ENCODE data around the gene CYB5R3. TPM values are rescaled to one million over a fixed set of nuclear protein-coding genes. Genes with fewer than 3 reads are reported as not detected.

CYB5R3 gene
- total RNA-seq, 1 donor from 2014 or later = 181 TPM

DNA sequence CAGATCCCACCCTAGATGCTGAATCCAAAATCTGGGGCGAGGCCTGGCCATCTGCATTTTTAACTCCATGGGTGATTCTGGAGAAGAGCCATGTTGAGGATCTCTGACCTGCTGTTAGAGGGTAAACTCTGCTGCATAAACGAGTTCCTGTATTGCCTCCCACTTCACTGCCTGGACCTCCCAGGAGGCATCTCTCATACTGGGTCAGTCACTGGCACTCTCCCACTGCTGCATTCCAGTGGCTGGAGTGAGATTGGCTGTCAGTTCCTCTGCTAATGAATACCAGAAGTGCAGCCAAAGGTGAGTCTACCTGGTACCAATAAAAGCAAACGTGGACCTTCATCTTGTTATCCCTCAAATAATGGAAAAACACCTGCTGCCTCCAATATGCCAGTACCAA, 44.8 kb downstream of the CYB5R3 start:
- FAIRE-seq = no peak
- TF ChIP-seq EZH2 (IDR thresholded peaks at IDR 0.05; ENCODE audit: insufficient read depth, low read length) = no peak
- TF ChIP-seq, protein P1, sequence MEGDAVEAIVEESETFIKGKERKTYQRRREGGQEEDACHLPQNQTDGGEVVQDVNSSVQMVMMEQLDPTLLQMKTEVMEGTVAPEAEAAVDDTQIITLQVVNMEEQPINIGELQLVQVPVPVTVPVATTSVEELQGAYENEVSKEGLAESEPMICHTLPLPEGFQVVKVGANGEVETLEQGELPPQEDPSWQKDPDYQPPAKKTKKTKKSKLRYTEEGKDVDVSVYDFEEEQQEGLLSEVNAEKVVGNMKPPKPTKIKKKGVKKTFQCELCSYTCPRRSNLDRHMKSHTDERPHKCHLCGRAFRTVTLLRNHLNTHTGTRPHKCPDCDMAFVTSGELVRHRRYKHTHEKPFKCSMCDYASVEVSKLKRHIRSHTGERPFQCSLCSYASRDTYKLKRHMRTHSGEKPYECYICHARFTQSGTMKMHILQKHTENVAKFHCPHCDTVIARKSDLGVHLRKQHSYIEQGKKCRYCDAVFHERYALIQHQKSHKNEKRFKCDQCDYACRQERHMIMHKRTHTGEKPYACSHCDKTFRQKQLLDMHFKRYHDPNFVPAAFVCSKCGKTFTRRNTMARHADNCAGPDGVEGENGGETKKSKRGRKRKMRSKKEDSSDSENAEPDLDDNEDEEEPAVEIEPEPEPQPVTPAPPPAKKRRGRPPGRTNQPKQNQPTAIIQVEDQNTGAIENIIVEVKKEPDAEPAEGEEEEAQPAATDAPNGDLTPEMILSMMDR (IDR thresholded peaks at IDR 0.05; ENCODE audit: insufficient read depth, low read depth, low read length) = no peak
- H3K36me3 ChIP-seq (ENCODE audit: insufficient read depth, low read length) = peaks cover 26% of the 10 kb centered on the region
- no peaks in the 10 kb centered on the region for H3K27me3 ChIP-seq (ENCODE audit: insufficient read depth, low read length)
- H3K9me3 ChIP-seq (ENCODE audit: insufficient read depth, low read depth, low read length) = no peaks in the 10 kb centered on the region
- Mint-ChIP-seq H3K9me3 (ENCODE audit: unreplicated experiment) (no peaks in the 10 kb centered on the region), H3K36me3 (ENCODE audit: low read depth, unreplicated experiment) (peaks cover 23% of the 10 kb centered on the region), H3K27me3 (ENCODE audit: low read depth, unreplicated experiment) (no peaks in the 10 kb centered on the region), H3K4me3 (ENCODE audit: unreplicated experiment) (no peak overlapping the region), H3K27ac (ENCODE audit: unreplicated experiment) (peak overlapping the region; percentile 19), H3K4me1 (ENCODE audit: low read depth, unreplicated experiment) (peaks cover 22% of the 10 kb centered on the region)
- peaks cover 23% of the 10 kb centered on the region for H3K4me1 ChIP-seq (ENCODE audit: insufficient read depth, low read length)
- peaks cover 74% of the 10 kb centered on the region for H4K20me1 ChIP-seq (ENCODE audit: insufficient read depth, low read length)
- no peak overlapping the region for H3K4me3 ChIP-seq (ENCODE audit: insufficient read depth, low read depth, low read length)
- peaks cover 86% of the 10 kb centered on the region for H3K79me2 ChIP-seq (ENCODE audit: insufficient read depth, low read length)
- peak overlapping the region; percentile 15 for H3K4me2 ChIP-seq (ENCODE audit: low read length)
- H2AFZ ChIP-seq (ENCODE audit: low read depth, low read length) = no peak overlapping the region
- H3K27ac ChIP-seq (ENCODE audit: low read depth, low read length) = no peak overlapping the region
- H3K9ac ChIP-seq (ENCODE audit: low read length) = no peak overlapping the region
- peak; percentile 44 for DNase-seq (ENCODE audit: low read depth)

DNA sequence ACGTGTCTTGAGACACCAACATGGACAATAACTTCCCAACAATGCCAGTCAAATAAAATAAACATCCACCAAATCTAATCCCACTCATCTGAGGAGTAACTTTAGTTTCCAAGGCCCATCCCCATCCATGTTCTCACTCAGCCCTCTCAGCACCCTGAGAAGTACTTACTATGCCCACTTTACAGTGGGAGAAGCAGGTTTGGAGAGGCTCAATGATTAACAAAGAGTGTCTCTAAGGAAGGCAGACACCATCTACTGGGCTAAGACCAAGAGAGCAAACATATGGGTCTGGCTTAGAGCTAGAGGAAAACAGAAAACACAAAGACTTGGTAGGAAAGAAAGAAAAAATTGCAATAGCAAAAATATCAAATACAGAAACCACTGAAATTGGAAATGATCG, 45.8 kb downstream of the CYB5R3 start:
- no peak overlapping the region for H3K27ac ChIP-seq (ENCODE audit: low read depth, low read length)
- H3K4me3 ChIP-seq (ENCODE audit: insufficient read depth, low read depth, low read length) = no peak overlapping the region
- peaks cover 86% of the 10 kb centered on the region for H3K79me2 ChIP-seq (ENCODE audit: insufficient read depth, low read length)
- Mint-ChIP-seq H3K27ac (ENCODE audit: unreplicated experiment) (no peak overlapping the region), H3K36me3 (ENCODE audit: low read depth, unreplicated experiment) (peaks cover 29% of the 10 kb centered on the region), H3K27me3 (ENCODE audit: low read depth, unreplicated experiment) (no peaks in the 10 kb centered on the region), H3K9me3 (ENCODE audit: unreplicated experiment) (no peaks in the 10 kb centered on the region), H3K4me3 (ENCODE audit: unreplicated experiment) (no peak overlapping the region), H3K4me1 (ENCODE audit: low read depth, unreplicated experiment) (peaks cover 12% of the 10 kb centered on the region)
- H3K4me1 ChIP-seq (ENCODE audit: insufficient read depth, low read length) = peaks cover 15% of the 10 kb centered on the region
- TF ChIP-seq, protein P1 (IDR thresholded peaks at IDR 0.05; ENCODE audit: insufficient read depth, low read depth, low read length) = no peak
- no peak for TF ChIP-seq EZH2 (IDR thresholded peaks at IDR 0.05; ENCODE audit: insufficient read depth, low read length)
- no peak overlapping the region for H3K4me2 ChIP-seq (ENCODE audit: low read length)
- no peak overlapping the region for H2AFZ ChIP-seq (ENCODE audit: low read depth, low read length)
- H3K27me3 ChIP-seq (ENCODE audit: insufficient read depth, low read length) = no peaks in the 10 kb centered on the region
- H3K36me3 ChIP-seq (ENCODE audit: insufficient read depth, low read length) = peaks cover 33% of the 10 kb centered on the region
- DNase-seq (ENCODE audit: low read depth) (no peak), FAIRE-seq (no peak)
- H4K20me1 ChIP-seq (ENCODE audit: insufficient read depth, low read length) = peaks cover 73% of the 10 kb centered on the region
- H3K9me3 ChIP-seq (ENCODE audit: insufficient read depth, low read depth, low read length) = no peaks in the 10 kb centered on the region
- no peak overlapping the region for H3K9ac ChIP-seq (ENCODE audit: low read length)

DNA sequence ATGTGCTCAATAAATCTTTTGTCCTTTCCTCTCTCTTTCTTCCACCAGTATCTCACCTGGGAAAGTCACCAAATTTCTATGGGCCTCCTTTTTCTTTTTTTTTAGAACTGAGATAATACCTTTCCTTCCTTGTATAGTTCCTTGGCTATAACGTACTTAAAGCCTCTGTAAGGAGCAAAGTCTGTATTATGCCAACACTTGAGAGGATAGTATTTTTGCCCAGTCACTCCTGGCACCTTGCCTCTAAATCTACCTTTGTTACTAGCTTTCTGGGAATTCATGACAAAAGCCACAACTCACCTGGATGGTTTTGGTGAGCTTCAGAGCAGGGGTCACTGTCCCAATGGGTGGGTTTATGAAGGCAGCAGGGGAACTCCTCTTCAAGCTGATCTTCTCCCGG, 46.7 kb downstream of the CYB5R3 start:
- no peak for FAIRE-seq
- peaks cover 33% of the 10 kb centered on the region for H3K36me3 ChIP-seq (ENCODE audit: insufficient read depth, low read length)
- H3K4me1 Mint-ChIP-seq (ENCODE audit: low read depth, unreplicated experiment) = peaks cover 6% of the 10 kb centered on the region

More for the DNA sequence above, 46.7 kb downstream of the CYB5R3 start:
- no peak overlapping the region for H3K27ac Mint-ChIP-seq (ENCODE audit: unreplicated experiment)
- no peaks in the 10 kb centered on the region for H3K9me3 Mint-ChIP-seq (ENCODE audit: unreplicated experiment)
- Histone ChIP-seq H3K9ac (ENCODE audit: low read length) (no peak overlapping the region), H2AFZ (ENCODE audit: low read depth, low read length) (no peak overlapping the region), H3K4me1 (ENCODE audit: insufficient read depth, low read length) (peaks cover 9% of the 10 kb centered on the region), H3K27ac (ENCODE audit: low read depth, low read length) (no peak overlapping the region), H3K4me3 (ENCODE audit: insufficient read depth, low read depth, low read length) (no peak overlapping the region), H3K79me2 (ENCODE audit: insufficient read depth, low read length) (peaks cover 82% of the 10 kb centered on the region), H3K27me3 (ENCODE audit: insufficient read depth, low read length) (no peaks in the 10 kb centered on the region), H3K4me2 (ENCODE audit: low read length) (no peak overlapping the region), H4K20me1 (ENCODE audit: insufficient read depth, low read length) (peaks cover 70% of the 10 kb centered on the region), H3K9me3 (ENCODE audit: insufficient read depth, low read depth, low read length) (no peaks in the 10 kb centered on the region)
- no peaks in the 10 kb centered on the region for H3K27me3 Mint-ChIP-seq (ENCODE audit: low read depth, unreplicated experiment)
- no peak for DNase-seq (ENCODE audit: low read depth)
- peaks cover 26% of the 10 kb centered on the region for H3K36me3 Mint-ChIP-seq (ENCODE audit: low read depth, unreplicated experiment)
- TF ChIP-seq, protein P1 (IDR thresholded peaks at IDR 0.05; ENCODE audit: insufficient read depth, low read depth, low read length) = no peak
- TF ChIP-seq EZH2 (IDR thresholded peaks at IDR 0.05; ENCODE audit: insufficient read depth, low read length) = no peak
- no peak overlapping the region for H3K4me3 Mint-ChIP-seq (ENCODE audit: unreplicated experiment)

Measured in astrocyte (in vitro differentiated cells and primary cell).